GM12878 (cell line): ENCODE data around the gene NINJ1. TPM values are rescaled to one million over a fixed set of nuclear protein-coding genes. Genes with fewer than 3 reads are reported as not detected.

ENCODE experiments used
- ATAC-seq: fragments of 200-7000 bp; cut with Tn5 transposase; 3 replicates; pipeline ENCODE4 v1.9.1; 2020; ENCODE audit warnings: mild to moderate bottlenecking, moderate library complexity
- BruUV-seq: library from RNA; stranded (reverse); fragments of 400-500 nt; replicated peaks from 2 replicates; lab custom pipeline; 2021; lab: Mats Ljungman, UMichigan
- CTCF ChIA-PET: fragments of 300-600 bp; sonication (Branson Sonifier 250); formaldehyde crosslinking; extraction: SDS; loops from one replicate; lab custom pipeline; 2021; ENCODE audit warnings: inconsistent platforms; lab: Yijun Ruan, JAX
- POLR2A ChIA-PET: fragments of 350-600 bp; formaldehyde crosslinking; extraction: SDS; loops from one replicate; lab custom pipeline; 2021; ENCODE audit warnings: inconsistent platforms; lab: Charles Lee
- RAD21 ChIA-PET: fragments of 300-600 bp; sonication (Branson Sonifier 250); formaldehyde crosslinking; loops from one replicate; lab custom pipeline; 2023; ENCODE audit warnings: antibody characterized with exemption; ENCODE audit not compliant: unreplicated experiment; lab: Charles Lee
- SMC1A ChIA-PET: fragments of 300-600 bp; sonication (Branson Sonifier 250); formaldehyde crosslinking; loops from one replicate; lab custom pipeline; 2023; ENCODE audit not compliant: unreplicated experiment, uncharacterized antibody; lab: Charles Lee
- DNase-seq: peaks from one replicate; pipeline ENCODE4 v3.0.0-alpha.2; 2011; ENCODE audit warnings: low read depth, low spot score
- FAIRE-seq: peaks from 3 replicates; lab custom pipeline; 2011; peaks lifted over from hg19 to GRCh38; lab: Jason Lieb, UNC
- H2AFZ ChIP-seq: 2 replicates; pipeline ENCODE4 v1.6.0; 2011; ENCODE audit warnings: low read depth, low read length, control low read depth; ENCODE audit not compliant: control insufficient read depth
- H3K27ac ChIP-seq: 2 replicates; pipeline ENCODE4 v1.5.1; 2011; ENCODE audit warnings: control low read depth; ENCODE audit not compliant: control insufficient read depth, insufficient read depth
- H3K27me3 ChIP-seq, 2 experiments: replicated peaks in 1 of 2; 2 replicates each; pipeline versions ENCODE4 v1.6.0 to v1.6.1; 2011; ENCODE audit warnings: low read length in 1 of 2; ENCODE audit not compliant: control insufficient read depth in 2 of 2, insufficient read depth in 2 of 2
- H3K36me3 ChIP-seq, 2 experiments: 2 replicates each; pipeline ENCODE4 v1.5.1; 2011; ENCODE audit warnings: low read length in 1 of 2; ENCODE audit not compliant: control insufficient read depth in 2 of 2, insufficient read depth in 2 of 2
- H3K4me1 ChIP-seq: 2 replicates; pipeline ENCODE4 v1.6.1; 2011; ENCODE audit warnings: mild to moderate bottlenecking, low read length, moderate library complexity, mixed read lengths; ENCODE audit not compliant: control insufficient read depth, insufficient read depth
- H3K4me2 ChIP-seq: 2 replicates; pipeline ENCODE4 v1.6.0; 2011; ENCODE audit warnings: control low read depth; ENCODE audit not compliant: control insufficient read depth, insufficient read depth
- H3K4me3 ChIP-seq: fragments of 200-600 bp; sonication (generic); 2 replicates; pipeline ENCODE4 v1.5.1; 2016
- H3K79me2 ChIP-seq: 2 replicates; pipeline ENCODE4 v1.6.0; 2011; ENCODE audit warnings: low read length; ENCODE audit not compliant: control insufficient read depth, insufficient read depth
- H3K9ac ChIP-seq: 2 replicates; pipeline ENCODE4 v1.8.0; 2011; ENCODE audit warnings: low read length, control low read depth, mixed read lengths; ENCODE audit not compliant: control insufficient read depth, insufficient read depth
- H3K9me3 ChIP-seq: replicated peaks from 3 replicates; pipeline ENCODE4 v1.5.1; 2011; ENCODE audit warnings: mild to moderate bottlenecking, low read length; ENCODE audit not compliant: control insufficient read depth, insufficient read depth
- H4K20me1 ChIP-seq: 2 replicates; pipeline ENCODE4 v1.6.0; 2011; ENCODE audit not compliant: control insufficient read depth, insufficient read depth
- HSF1 ChIP-seq: fragments of 150-350 bp; IDR thresholded peaks from 2 replicates; pipeline ENCODE4 v1.6.1; 2014; ENCODE audit warnings: mild to moderate bottlenecking, low read depth, low read length
- KAT2A ChIP-seq: conservative IDR thresholded peaks from 2 replicates; pipeline ENCODE4 v1.6.1; 2011; ENCODE audit warnings: low read depth, low read length; ENCODE audit not compliant: control insufficient read depth
- RFX5 ChIP-seq: IDR thresholded peaks from 2 replicates; pipeline ENCODE4 v1.6.1; 2011; ENCODE audit warnings: low read depth, low read length, improper control_type of control experiment
- SP1 ChIP-seq: IDR thresholded peaks from one replicate; pipeline ENCODE4 v1.6.1; 2011; ENCODE audit warnings: low read depth, low read length
- YY1 ChIP-seq: IDR thresholded peaks from 2 replicates; pipeline ENCODE4 v1.6.1; 2011; ENCODE audit warnings: low read depth, mild to moderate bottlenecking, low read length
- WGBS: methylation state at CpG from one replicate; pipeline ENCODE4 v1.1.6; 2016; ENCODE audit warnings: low lambda C conversion rate; ENCODE audit not compliant: insufficient replicate concordance, insufficient coverage; ENCODE audit errors: missing lambda C conversion rate; 5-methylcytosine and 5-hydroxymethylcytosine counted together
- in situ Hi-C: fragments of 300-500 bp; cut with MboI; formaldehyde crosslinking; loops from 9 replicates; pipeline ENCODE4 v1.14.3; 2018; ENCODE audit warnings: mixed read lengths
- intact Hi-C: fragments of 100-400 bp; cut with micrococcal nuclease; formaldehyde crosslinking; loops from one replicate; pipeline ENCODE4 v1.14.2; 2022; ENCODE audit not compliant: unreplicated experiment
- polyA plus RNA-seq, 11 experiments: library from polyadenylated mRNA; depleted of rRNA in 4 of 11; unstranded in 6 of 11; stranded (reverse) in 5 of 11; fragments of >200 nt; fragmentation: Nextera tagmentation in 4 of 11; fragmentation: Illumina TruSeq in 1 of 11; extraction: Ambion mirVana in 4 of 11; extraction: Trizol in 1 of 11; gene quantifications; 1 replicate in 1 of 11; 2 replicates in 10 of 11; pipeline versions ENCODE4 v1.2.1 to v1.2.3, GENCODE V29; 2011 to 2016; ENCODE audit warnings: inconsistent platforms in 2 of 11, missing spikeins in 2 of 11, low read depth in 1 of 11
- total RNA-seq, 4 experiments: library from RNA; depleted of rRNA in 3 of 4; stranded (reverse); fragments of >200 nt in 3 of 4; fragmentation: Illumina TruSeq in 1 of 4; extraction: Trizol in 1 of 4; gene quantifications; 2 replicates each; pipeline versions ENCODE4 v1.2.1 to v1.2.3, GENCODE V29; 2013 to 2021

Gene NINJ1
- total and polyA plus RNA-seq, 10 of the 15 experiments (the other 5 are each of a cell fraction or from before 2014, with no cell fraction given) = 0.64 to 33.5 (median 17.1) TPM

DNA sequence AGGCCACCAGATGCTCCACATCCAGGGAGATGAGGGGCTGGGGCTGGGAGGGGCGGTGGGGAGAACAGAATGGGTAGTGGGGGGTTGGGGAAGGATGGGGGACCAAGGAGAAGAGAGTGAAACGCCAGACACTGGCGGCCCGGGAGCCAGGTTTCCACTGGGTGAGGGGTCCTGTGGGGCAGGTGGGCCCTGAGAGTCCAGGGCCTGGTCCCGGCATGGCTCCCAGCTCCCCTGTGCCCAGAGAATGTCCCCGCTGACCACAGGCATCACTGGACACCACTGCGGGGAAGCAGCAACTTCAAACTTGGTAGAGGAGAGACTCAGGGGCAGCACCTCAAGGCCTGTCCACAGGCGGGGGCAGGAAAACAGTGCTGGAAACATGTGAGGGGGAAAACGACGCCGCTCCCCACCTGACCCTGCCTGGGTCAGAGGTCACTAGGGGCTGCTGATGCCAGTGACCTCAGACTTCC lies 13.2 kb downstream of the NINJ1 start:
- TF ChIP-seq HSF1 (no peak), KAT2A (no peak), SP1 (no peak), RFX5 (no peak), YY1 (no peak)
- ChIA-PET SMC1A (interaction anchor here (1.4 to 2.7 kb wide), 3 partner anchors 11 to 118 kb away, joined by 4 to 12 read pairs (median 6); no protein-coding TSS in a partner anchor), RAD21 (interaction anchor here (1.8 kb wide), 1 partner anchor 11 kb away, joined by 7 read pairs; no protein-coding TSS in a partner anchor), POLR2A (interaction anchor here (0.9 to 1.5 kb wide), 3 partner anchors 9 to 13 kb away, joined by 3 read pairs; partner anchors contain the start of gene NINJ1), CTCF (interaction anchor here (1.2 to 2.8 kb wide), 3 partner anchors 12 to 404 kb away, joined by 3 to 35 read pairs (median 9); no protein-coding TSS in a partner anchor)
- H3K27me3 ChIP-seq = no peaks in the 10 kb centered on the region
- DNase-seq (no peak), FAIRE-seq (no peak), ATAC-seq (no peak)
- no peak overlapping the region for H3K9ac ChIP-seq
- H3K27ac ChIP-seq = no peak overlapping the region
- H4K20me1 ChIP-seq = no peaks in the 10 kb centered on the region
- H2AFZ ChIP-seq = no peak overlapping the region
- no peaks in the 10 kb centered on the region for H3K79me2 ChIP-seq
- intact Hi-C loops (no loop called here), in situ Hi-C loops (no loop called here)
- H3K4me3 ChIP-seq = no peak overlapping the region
- BruUV-seq = no TSS peak
- peaks cover 12% of the 10 kb centered on the region for H3K4me1 ChIP-seq
- peaks cover 0 to 9% of the 10 kb centered on the region in 2 experiments; a peak in 2 of 4 replicates for H3K36me3 ChIP-seq
- no peak overlapping the region for H3K4me2 ChIP-seq
- H3K9me3 ChIP-seq = no peaks in the 10 kb centered on the region
- 94% methylated on average over 7 of the region's 11 CpGs for WGBS
